HepG2 (cell line): ENCODE measurements around the gene ACACB. TPM values are rescaled to one million over a fixed set of nuclear protein-coding genes. Genes with fewer than 3 reads are reported as not detected.

Experiments
- ATAC-seq: fragments of 200-7000 bp; cut with Tn5 transposase; 3 replicates; pipeline ENCODE4 v1.9.1; 2020; ENCODE audit warnings: mild to moderate bottlenecking, moderate library complexity
- BruUV-seq: library from RNA; stranded (reverse); fragments of 400-500 nt; replicated peaks from 2 replicates; lab custom pipeline; 2021; lab: Mats Ljungman, UMichigan
- CTCF ChIA-PET: fragments of 300-600 bp; formaldehyde crosslinking; extraction: SDS; loops from one replicate; lab custom pipeline; 2021; ENCODE audit warnings: low total read pairs, inconsistent platforms, low intra/inter-chr PET ratio; lab: Yijun Ruan, JAX
- POLR2A ChIA-PET: fragments of 350-600 bp; sonication (Branson Sonifier 250); formaldehyde crosslinking; loops from one replicate; lab custom pipeline; 2020; ENCODE audit warnings: antibody characterized with exemption, inconsistent platforms; lab: Yijun Ruan, JAX
- DNase-seq: peaks from one replicate; pipeline ENCODE4 v3.0.0-alpha.2; 2015; ENCODE audit warnings: low spot score
- FAIRE-seq: peaks from 3 replicates; lab custom pipeline; 2011; peaks lifted over from hg19 to GRCh38; lab: Jason Lieb, UNC
- H2AFZ ChIP-seq: one replicate; pipeline ENCODE4 v1.6.1; 2011; ENCODE audit warnings: low read length, inconsistent platforms
- H3K27ac ChIP-seq: fragments of 300-600 bp; 3 replicates; pipeline ENCODE4 v1.8.0; 2011; ENCODE audit warnings: mixed run types, mild to moderate bottlenecking, mixed read lengths, low read length, inconsistent platforms; ENCODE audit not compliant: insufficient read depth; ENCODE audit errors: extremely low read length
- H3K27me3 ChIP-seq, 2 experiments: fragments of 200-600 bp in 1 of 2; 2 replicates in 1 of 2; 3 replicates in 1 of 2; pipeline versions ENCODE4 v1.6.0 to v1.8.0; 2011; ENCODE audit warnings: low read length in 2 of 2, mild to moderate bottlenecking in 2 of 2, moderate library complexity in 2 of 2, inconsistent platforms in 1 of 2; ENCODE audit not compliant: insufficient read depth in 2 of 2, control insufficient read depth in 1 of 2
- H3K36me3 ChIP-seq, 2 experiments: fragments of 200-600 bp in 1 of 2; replicated peaks in 1 of 2; 2 replicates in 1 of 2; 3 replicates in 1 of 2; pipeline versions ENCODE4 v1.5.1 to v1.8.0; 2011; ENCODE audit warnings: low read length in 2 of 2, inconsistent platforms in 1 of 2; ENCODE audit not compliant: insufficient read depth in 2 of 2, control insufficient read depth in 1 of 2
- H3K4me1 ChIP-seq: 2 replicates; pipeline ENCODE4 v1.5.1; 2012; ENCODE audit warnings: low read length, inconsistent platforms; ENCODE audit not compliant: insufficient read depth
- H3K4me2 ChIP-seq: 2 replicates; pipeline ENCODE4 v1.6.0; 2011; ENCODE audit warnings: low read depth, low read length, inconsistent platforms
- H3K4me3 ChIP-seq, 3 experiments: fragments of 200-600 bp in 1 of 3; sonication (generic), shearing (Covaris generic) in 1 of 3; replicated peaks in 1 of 3; 2 replicates each; pipeline ENCODE4 v1.5.1; 2011 to 2016; ENCODE audit warnings: low read length in 3 of 3, inconsistent platforms in 2 of 3, low read depth in 2 of 3, mild to moderate bottlenecking in 2 of 3, control low read depth in 1 of 3, mixed read lengths in 1 of 3; ENCODE audit not compliant: insufficient read depth in 1 of 3
- H3K79me2 ChIP-seq: one replicate; pipeline ENCODE4 v1.6.1; 2011; ENCODE audit warnings: low read length, inconsistent platforms; ENCODE audit not compliant: insufficient read depth
- H3K9ac ChIP-seq: 2 replicates; pipeline ENCODE4 v1.6.0; 2011; ENCODE audit warnings: mild to moderate bottlenecking, low read depth, low read length, inconsistent platforms; ENCODE audit not compliant: insufficient read depth
- H3K9me3 ChIP-seq: 2 replicates; pipeline ENCODE4 v1.5.1; 2012; ENCODE audit warnings: mild to moderate bottlenecking, low read length
- H4K20me1 ChIP-seq: 2 replicates; pipeline ENCODE4 v1.6.0; 2011; ENCODE audit warnings: inconsistent platforms, mild to moderate bottlenecking, low read length, moderate library complexity; ENCODE audit not compliant: insufficient read depth
- ETS1 ChIP-seq: sonication (generic); formaldehyde crosslinking; IDR thresholded peaks from 2 replicates; pipeline ENCODE4 v1.4.0; 2020; ENCODE audit warnings: missing genetic modification reagents
- GABPA ChIP-seq, 2 experiments: IDR thresholded peaks; 2 replicates each; pipeline ENCODE4 v1.6.1; 2011 to 2016; ENCODE audit warnings: low read depth in 2 of 2, low read length in 1 of 2, missing biosample characterization in 1 of 2, missing genetic modification characterization in 1 of 2
- GATA4 ChIP-seq: sonication (generic); IDR thresholded peaks from 2 replicates; pipeline ENCODE4 v1.6.1; 2016; ENCODE audit warnings: antibody characterized with exemption, low read depth, borderline replicate concordance
- HOMEZ ChIP-seq: IDR thresholded peaks from 2 replicates; pipeline ENCODE4 v1.6.1; 2016; ENCODE audit warnings: low read depth
- HOXA9 ChIP-seq: sonication (generic); formaldehyde crosslinking; IDR thresholded peaks from 2 replicates; pipeline ENCODE4 v1.8.1; 2022; ENCODE audit warnings: missing genetic modification reagents, mild to moderate bottlenecking, moderate library complexity, borderline replicate concordance
- MED1 ChIP-seq: sonication (generic); formaldehyde crosslinking; IDR thresholded peaks from 2 replicates; pipeline ENCODE4 v1.4.0; 2020; ENCODE audit warnings: missing genetic modification reagents
- NFYC ChIP-seq: IDR thresholded peaks from 2 replicates; pipeline ENCODE4 v1.6.1; 2016; ENCODE audit warnings: missing genetic modification reagents, missing compliant biosample characterization
- TEAD2 ChIP-seq: sonication (generic); formaldehyde crosslinking; IDR thresholded peaks from 2 replicates; pipeline ENCODE4 v1.9.0; 2021; ENCODE audit warnings: missing genetic modification reagents
- ZBTB10 ChIP-seq: sonication (generic); formaldehyde crosslinking; IDR thresholded peaks from 2 replicates; pipeline ENCODE4 v1.4.0; 2020; ENCODE audit warnings: missing genetic modification reagents, borderline replicate concordance
- ZHX1 ChIP-seq: sonication (generic); formaldehyde crosslinking; IDR thresholded peaks from 2 replicates; pipeline ENCODE4 v1.8.1; 2022; ENCODE audit warnings: low read depth, mild to moderate bottlenecking, missing genetic modification reagents
- ZNF446 ChIP-seq: sonication (generic); formaldehyde crosslinking; IDR thresholded peaks from 2 replicates; pipeline ENCODE4 v1.5.0; 2020; ENCODE audit warnings: mild to moderate bottlenecking, missing genetic modification reagents
- ZNF530 ChIP-seq: sonication (generic); formaldehyde crosslinking; IDR thresholded peaks from 2 replicates; pipeline ENCODE4 v1.5.0; 2020; ENCODE audit warnings: low read depth, mild to moderate bottlenecking, missing genetic modification reagents
- ZNF576 ChIP-seq: sonication (generic); formaldehyde crosslinking; IDR thresholded peaks from 2 replicates; pipeline ENCODE4 v1.4.0; 2020; ENCODE audit warnings: mild to moderate bottlenecking, missing genetic modification reagents
- ZNF639 ChIP-seq: conservative IDR thresholded peaks from 2 replicates; pipeline ENCODE4 v1.6.1; 2018; ENCODE audit warnings: missing genetic modification reagents
- WGBS: methylation state at CpG from one replicate; pipeline ENCODE4 v1.1.6; 2017; ENCODE audit warnings: low lambda C conversion rate; 5-methylcytosine and 5-hydroxymethylcytosine counted together
- in situ Hi-C: cut with HindIII; loops from 2 replicates; pipeline ENCODE4 v1.10.0; 2017; ENCODE audit warnings: low pct_unique_long_range_greater_than_20kb; ENCODE audit not compliant: extremely low pct_ligation_motif_present
- intact Hi-C: fragments of 100-400 bp; cut with micrococcal nuclease; formaldehyde crosslinking; loops from one replicate; pipeline ENCODE4 v1.10.0; 2022; ENCODE audit not compliant: unreplicated experiment
- polyA plus RNA-seq, 8 experiments: library from polyadenylated mRNA; depleted of rRNA in 3 of 8; stranded (reverse) in 7 of 8; unstranded in 1 of 8; fragments of >200 nt; fragmentation: Illumina TruSeq in 4 of 8; extraction: Trizol in 4 of 8; gene quantifications; 2 replicates each; pipeline versions ENCODE4 v1.2.1 to v1.2.3, GENCODE V29; 2011 to 2016; ENCODE audit warnings: low read depth in 4 of 8, missing spikeins in 1 of 8, mixed read lengths in 1 of 8; ENCODE audit not compliant: insufficient read depth in 1 of 8
- total RNA-seq, 5 experiments: library from RNA; depleted of rRNA; stranded (reverse); fragments of >200 nt; fragmentation: Illumina TruSeq; extraction: Trizol; gene quantifications; 2 replicates each; pipeline ENCODE4 v1.2.3, GENCODE V29; 2016; ENCODE audit warnings: low read depth in 1 of 5

The ACACB gene
- total and polyA plus RNA-seq, 2 of the 13 experiments (the other 11 are each of a cell fraction or from before 2014, with no cell fraction given), result 6.2 to 8.6 TPM

GRCh38 chr12:109302770-109303169, 186.4 kb downstream of the ACACB start (continued):
- no peak for TF ChIP-seq ZNF639 (CRISPR knock-in tag)
- no peak for TF ChIP-seq ZBTB10
- TF ChIP-seq TEAD2 (CRISPR knock-in tag), result no peak
- no peak for TF ChIP-seq GATA4
- no peak for TF ChIP-seq ZNF446 (CRISPR knock-in tag)
- no peak for TF ChIP-seq ZHX1 (CRISPR knock-in tag)

- peaks cover 27% of the 10 kb centered on the region for H3K4me1 ChIP-seq
- H3K79me2 ChIP-seq, result no peaks in the 10 kb centered on the region
- in situ Hi-C loops (no loop called here), intact Hi-C loops (no loop called here)
- H3K27ac ChIP-seq, result no peak overlapping the region
- POLR2A ChIA-PET, result no interaction called here
- CTCF ChIA-PET, result no interaction called here
- H3K36me3 ChIP-seq, result no peaks in the 10 kb centered on the region
- H3K4me3 ChIP-seq, result no peak overlapping the region
- H3K9ac ChIP-seq, result no peak overlapping the region
- no peak overlapping the region for H2AFZ ChIP-seq
- no peaks in the 10 kb centered on the region for H4K20me1 ChIP-seq
- ATAC-seq (no peak), DNase-seq (no peak), FAIRE-seq (no peak)
- no peaks in the 10 kb centered on the region for H3K9me3 ChIP-seq
- H3K27me3 ChIP-seq, result peaks cover 3 to 33% of the 10 kb centered on the region in 2 experiments
- H3K4me2 ChIP-seq, result no peak overlapping the region
- WGBS, result 15% methylated on average over 4 of the region's 8 CpGs
- no TSS peak for BruUV-seq
- TF ChIP-seq ZNF576 (CRISPR knock-in tag), result no peak
- TF ChIP-seq HOMEZ, result no peak
- TF ChIP-seq GABPA (IDR thresholded peaks at IDR 0.05; ENCODE audit: low read depth, low read length), result no peak
- TF ChIP-seq GABPA (CRISPR knock-in tag; IDR thresholded peaks at IDR 0.05; ENCODE audit: low read depth), result no peak
- no peak for TF ChIP-seq MED1 (CRISPR knock-in tag)
- TF ChIP-seq NFYC, result no peak
- TF ChIP-seq ZNF530 (CRISPR knock-in tag), result no peak
- TF ChIP-seq HOXA9 (CRISPR knock-in tag), result no peak
- no peak for TF ChIP-seq ETS1 (CRISPR knock-in tag)
Measured at GRCh38 chr12:109304485-109304884, 188.1 kb downstream of the ACACB start.
